Adrenal gland (tissue), 12 donors: ENCODE results near the gene CCDC85C. TPM values are rescaled to one million over a fixed set of nuclear protein-coding genes. Genes with fewer than 3 reads are reported as not detected.

Experiments
- DNase-seq, 7 donors: peaks; one replicate each; pipeline ENCODE4 v3.0.0-alpha.2; 2019 to 2020
- H3K27ac ChIP-seq, 5 donors: fragments of 200-600 bp; sonication (generic) in 4 of 5; 1 replicate in 3 of 5; 2 replicates in 2 of 5; pipeline versions ENCODE4 v1.5.1 to v1.8.0; 2016 to 2020; ENCODE audit warnings: mild to moderate bottlenecking in 1 of 5
- H3K27me3 ChIP-seq: fragments of 200-600 bp; 2 replicates; pipeline ENCODE4 v1.8.0; 2021
- H3K36me3 ChIP-seq, 2 donors: fragments of 200-600 bp; replicated peaks in 1 of 2; 1 replicate in 1 of 2; 2 replicates in 1 of 2; pipeline versions ENCODE4 v1.5.1 to v1.8.0; 2018 to 2022
- H3K4me1 ChIP-seq, 2 donors: fragments of 200-600 bp; replicated peaks in 1 of 2; 1 replicate in 1 of 2; 2 replicates in 1 of 2; pipeline versions ENCODE4 v1.5.1 to v1.8.0; 2018 to 2021
- H3K4me3 ChIP-seq, 4 donors: fragments of 200-600 bp; sonication (generic) in 3 of 4; one replicate each; pipeline ENCODE4 v1.5.1; 2016 to 2018
- H3K9me3 ChIP-seq, 3 donors: fragments of 200-600 bp; sonication (generic) in 1 of 3; replicated peaks in 1 of 3; 1 replicate in 2 of 3; 2 replicates in 1 of 3; pipeline versions ENCODE4 v1.5.1 to v1.8.0; 2016 to 2021
- CTCF ChIP-seq, 6 experiments: fragments of 450-650 bp in 4 of 6; fragments of 200-600 bp in 2 of 6; sonication (generic) in 1 of 6; IDR thresholded peaks; 1 replicate in 5 of 6; 2 replicates in 1 of 6; pipeline versions ENCODE4 v1.5.1 to v1.8.0; 2016 to 2021; ENCODE audit warnings: antibody characterized with exemption in 6 of 6, mild to moderate bottlenecking in 2 of 6, moderate library complexity in 1 of 6
- POLR2A ChIP-seq, 2 donors: fragments of 450-650 bp; IDR thresholded peaks; one replicate each; pipeline ENCODE4 v1.6.1; 2017; ENCODE audit warnings: antibody characterized with exemption in 2 of 2, mild to moderate bottlenecking in 2 of 2, moderate library complexity in 1 of 2
- WGBS, 4 donors: extraction: QIAGEN DNeasy Blood & Tissue Kit in 2 of 4; methylation state at CpG; one replicate each; pipeline versions ENCODE4 v1.1.5 to v1.1.7; 2013 to 2017; 5-methylcytosine and 5-hydroxymethylcytosine counted together
- intact Hi-C, 2 donors: fragments of 100-400 bp; cut with DNase I; formaldehyde crosslinking; loops; one replicate each; pipeline versions ENCODE4 v1.14.1 to v1.15.0; 2022 to 2023
- polyA plus RNA-seq, 3 donors: library from polyadenylated mRNA; stranded (reverse); fragments of 200-250 nt in 2 of 3; fragments of 350-450 nt in 1 of 3; fragmentation: Illumina TruSeq in 1 of 3; extraction: RNeasy Lipid Tissue Mini Kit (QIAGEN cat#74804) in 1 of 3; gene quantifications; one replicate each; pipeline ENCODE4 v1.2.3, GENCODE V29; 2013 to 2014
- total RNA-seq, 9 donors: library from RNA; depleted of rRNA in 4 of 9; stranded (reverse); fragments of >200 nt in 4 of 9; fragments of 120-200 nt in 1 of 9; fragmentation: NEBNext Ultra II Directional in 1 of 9; extraction: Animal tissue kit (Norgen Biotek cat#: 25700) in 1 of 9; gene quantifications; one replicate each; pipeline versions ENCODE4 v1.1.0 to v1.2.4, GENCODE V29; 2013 to 2023
- donor health status: healthy with polysubstance abuse.
- donor health status: Bipolar disorder and iron deficiency.
- donor health status: DM: yes; HTN: yes; CAD: no.
- donor health status: DM: no; HTN: no; CAD: no.
- donor health status: DM: no; HTN: no; CAD: no.
- donor health status: DM: yes; HTN: yes; CAD: no.

Gene CCDC85C
- total and polyA plus RNA-seq, 12 donors, result 4.2 to 59.0 (median 37.9) TPM

DNA sequence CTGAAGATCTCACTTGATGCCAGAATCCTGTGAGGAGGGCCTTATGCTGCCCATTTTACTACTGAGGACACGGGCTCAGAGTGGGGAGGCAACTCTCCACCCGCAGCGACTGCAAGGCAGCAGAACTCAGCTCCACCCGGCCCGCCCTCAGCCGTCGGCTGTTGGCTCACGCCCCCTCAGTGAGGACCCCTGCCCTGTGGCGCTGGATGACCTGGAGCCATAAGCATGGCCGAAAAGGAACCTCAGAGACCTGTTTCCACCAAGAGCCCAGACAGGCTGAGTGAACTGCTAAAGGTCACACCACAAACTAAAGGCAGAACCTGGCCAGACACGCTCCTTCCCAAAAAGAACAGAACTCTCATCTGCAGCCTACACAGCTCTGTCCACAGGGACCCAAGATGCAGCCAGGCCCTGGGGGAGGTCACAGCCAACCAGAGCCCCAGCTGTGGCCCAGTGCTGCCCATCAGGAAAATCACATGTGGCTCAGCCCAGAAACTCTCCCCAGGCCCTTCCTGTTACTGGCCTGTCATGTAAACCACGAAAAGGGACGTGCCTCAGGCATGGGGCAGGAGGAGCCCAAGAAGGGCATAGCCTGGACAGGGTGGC lies 90.0 kb downstream of the CCDC85C start:
- Histone ChIP-seq H3K4me3 (no peak overlapping the region), H3K27ac (no peak overlapping the region), H3K4me1 (peaks cover 3 to 7% of the 10 kb centered on the region in 2 donors), H3K27me3 (no peaks in the 10 kb centered on the region), H3K36me3 (peaks cover 0 to 43% of the 10 kb centered on the region in 2 donors), H3K9me3 (no peaks in the 10 kb centered on the region)
- WGBS, 4 donors, result 66 to 79% (median 76%) methylated on average over 6 to 13 of the region's 13 CpGs
- intact Hi-C loops, result no loop called here
- no peak for TF ChIP-seq CTCF (IDR thresholded peaks at IDR 0.05)
- no peak for TF ChIP-seq POLR2A (IDR thresholded peaks at IDR 0.05)
- peak in 1 of 7 donors; percentile 48 for DNase-seq

DNA sequence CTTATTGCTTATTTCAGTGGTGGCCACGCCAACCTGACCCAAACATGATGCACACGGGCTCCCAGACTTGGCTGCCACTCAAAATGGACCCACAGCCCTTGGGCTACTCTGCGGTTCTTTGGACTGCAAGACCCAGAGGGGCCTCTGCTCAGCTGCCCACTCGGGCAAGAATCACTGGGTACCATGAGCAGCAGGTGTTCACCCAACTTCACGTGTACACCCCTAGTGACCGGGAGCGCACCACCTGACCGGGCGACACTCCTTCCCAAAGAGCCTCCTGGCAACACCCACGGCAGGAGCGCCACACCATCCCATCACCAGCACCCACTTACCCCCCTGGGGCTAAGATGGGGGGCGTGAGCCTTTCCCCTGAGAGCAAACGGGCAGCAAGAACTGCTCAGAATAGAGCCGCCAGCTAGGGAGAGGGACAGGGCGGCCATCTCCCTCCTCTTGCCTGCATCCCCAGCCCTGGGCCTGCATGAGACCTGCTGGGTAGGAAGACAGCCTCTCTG lies 90.8 kb downstream of the CCDC85C start:
- intact Hi-C loops, result no loop called here
- H3K36me3 ChIP-seq, result peaks cover 0 to 51% of the 10 kb centered on the region in 2 donors
- H3K27me3 ChIP-seq, result no peaks in the 10 kb centered on the region
- H3K27ac ChIP-seq, result no peak overlapping the region
- TF ChIP-seq CTCF (IDR thresholded peaks at IDR 0.05), result no peak
- TF ChIP-seq POLR2A (IDR thresholded peaks at IDR 0.05), result no peak
- DNase-seq, result peak in 2 of 7 donors; percentile 18 to 53
- WGBS, 4 donors, result 85 to 95% (median 90%) methylated on average over 8 to 15 of the region's 15 CpGs
- H3K9me3 ChIP-seq, result no peaks in the 10 kb centered on the region
- no peak overlapping the region for H3K4me3 ChIP-seq
- H3K4me1 ChIP-seq, result peaks cover 0 to 2% of the 10 kb centered on the region in 2 donors

DNA sequence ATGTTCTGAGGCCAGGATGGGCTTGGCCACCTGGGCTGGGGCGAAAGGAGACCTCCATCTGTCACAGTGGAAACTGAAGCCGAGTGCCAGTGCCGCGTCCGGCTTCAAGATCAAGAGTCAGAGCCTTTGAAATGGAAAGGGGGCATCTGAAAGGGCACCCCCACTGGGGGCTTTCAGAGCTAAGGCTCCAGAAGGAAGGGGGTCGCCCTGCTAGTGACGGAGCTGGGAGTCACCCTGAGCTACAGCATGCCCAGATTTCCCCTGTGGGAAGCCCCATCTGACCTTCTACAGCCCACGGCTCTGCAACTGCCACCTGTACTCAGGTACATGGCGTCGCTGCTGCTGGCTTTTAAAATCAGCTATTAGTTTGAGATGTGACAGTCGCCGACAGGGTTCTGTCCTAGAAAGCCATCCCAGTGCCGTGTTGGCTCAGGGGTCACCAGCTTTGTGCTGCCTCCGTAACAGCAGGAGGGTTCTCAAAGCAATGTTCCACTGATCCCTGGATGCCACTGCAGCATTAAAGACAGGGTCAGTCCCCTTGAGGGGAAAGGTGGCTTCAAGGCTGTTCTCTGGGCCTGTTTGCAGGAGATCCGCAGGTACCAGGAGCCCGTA lies 91.3 kb downstream of the CCDC85C start:
- intact Hi-C loops, result no loop called here
- Histone ChIP-seq H3K27ac (no peak overlapping the region), H3K4me1 (no peaks in the 10 kb centered on the region), H3K4me3 (no peak overlapping the region), H3K27me3 (no peaks in the 10 kb centered on the region), H3K36me3 (peaks cover 0 to 57% of the 10 kb centered on the region in 2 donors), H3K9me3 (no peaks in the 10 kb centered on the region)
- peak in 2 of 7 donors; percentile 13 to 51 for DNase-seq
- TF ChIP-seq POLR2A (IDR thresholded peaks at IDR 0.05) (no peak), CTCF (IDR thresholded peaks at IDR 0.05) (no peak)
- 89 to 98% (median 92%) methylated on average over 11 to 16 of the region's 16 CpGs for WGBS, 4 donors

GRCh38 chr14:99512110-99512449 lies 91.9 kb downstream of the CCDC85C start:
- H3K27ac ChIP-seq, result peak overlapping the region in 1 of 5 donors; percentile 1
- intact Hi-C loops, result no loop called here
- H3K27me3 ChIP-seq, result no peaks in the 10 kb centered on the region
- H3K36me3 ChIP-seq, result peaks cover 0 to 63% of the 10 kb centered on the region in 2 donors
- DNase-seq, result peak in 1 of 7 donors; percentile 48
- 72 to 76% (median 73%) methylated on average over 10 of the region's 10 CpGs for WGBS, 4 donors
- no peak overlapping the region for H3K4me3 ChIP-seq
- H3K4me1 ChIP-seq, result no peaks in the 10 kb centered on the region
- TF ChIP-seq CTCF (IDR thresholded peaks at IDR 0.05), result no peak
- TF ChIP-seq POLR2A (IDR thresholded peaks at IDR 0.05), result no peak
- no peaks in the 10 kb centered on the region for H3K9me3 ChIP-seq
